GM12875 (cell line): Measurements from ENCODE around the gene HPCAL1.

Experiments used
- H3K4me3 ChIP-seq: one replicate; pipeline ENCODE4 v1.5.1; 2011; ENCODE audit warnings: low read depth, low read length, control low read depth
- TF ChIP-seq, protein P1 (sequence below): IDR thresholded peaks from 2 replicates; pipeline ENCODE4 v1.5.1; 2011; ENCODE audit warnings: low read depth, mild to moderate bottlenecking, control low read depth, inconsistent platforms, low read length, moderate library complexity, borderline replicate concordance; ENCODE audit not compliant: insufficient read depth

HPCAL1 gene

GRCh38 chr2:10269711-10270610 is 32.7 kb upstream of the HPCAL1 start:
- TF ChIP-seq, protein P1, sequence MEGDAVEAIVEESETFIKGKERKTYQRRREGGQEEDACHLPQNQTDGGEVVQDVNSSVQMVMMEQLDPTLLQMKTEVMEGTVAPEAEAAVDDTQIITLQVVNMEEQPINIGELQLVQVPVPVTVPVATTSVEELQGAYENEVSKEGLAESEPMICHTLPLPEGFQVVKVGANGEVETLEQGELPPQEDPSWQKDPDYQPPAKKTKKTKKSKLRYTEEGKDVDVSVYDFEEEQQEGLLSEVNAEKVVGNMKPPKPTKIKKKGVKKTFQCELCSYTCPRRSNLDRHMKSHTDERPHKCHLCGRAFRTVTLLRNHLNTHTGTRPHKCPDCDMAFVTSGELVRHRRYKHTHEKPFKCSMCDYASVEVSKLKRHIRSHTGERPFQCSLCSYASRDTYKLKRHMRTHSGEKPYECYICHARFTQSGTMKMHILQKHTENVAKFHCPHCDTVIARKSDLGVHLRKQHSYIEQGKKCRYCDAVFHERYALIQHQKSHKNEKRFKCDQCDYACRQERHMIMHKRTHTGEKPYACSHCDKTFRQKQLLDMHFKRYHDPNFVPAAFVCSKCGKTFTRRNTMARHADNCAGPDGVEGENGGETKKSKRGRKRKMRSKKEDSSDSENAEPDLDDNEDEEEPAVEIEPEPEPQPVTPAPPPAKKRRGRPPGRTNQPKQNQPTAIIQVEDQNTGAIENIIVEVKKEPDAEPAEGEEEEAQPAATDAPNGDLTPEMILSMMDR = no peak
- H3K4me3 ChIP-seq = no peak overlapping the region

DNA sequence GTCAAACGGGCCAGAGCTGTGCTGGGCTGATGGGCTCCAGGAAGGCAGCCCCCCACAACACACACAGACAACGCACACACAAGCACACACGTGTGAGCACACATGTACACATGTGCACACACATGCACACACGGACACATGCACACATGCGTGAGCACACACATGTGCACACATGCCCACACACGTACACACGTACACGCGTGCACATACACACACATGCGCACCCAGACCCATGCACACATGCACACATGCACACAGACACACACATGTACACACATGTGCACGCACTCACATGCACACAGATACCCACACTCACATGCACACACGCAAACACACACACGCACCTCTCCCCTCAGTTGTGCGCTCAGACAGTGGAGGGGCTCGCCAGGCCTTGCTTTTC is 31.2 kb upstream of the HPCAL1 start:
- TF ChIP-seq, protein P1 = no peak
- no peak overlapping the region for H3K4me3 ChIP-seq

- TF ChIP-seq, protein P1 = no peak
- H3K4me3 ChIP-seq = no peak overlapping the region
Measured at GRCh38 chr2:10271946-10272345, 30.8 kb upstream of the HPCAL1 start.

- no peak overlapping the region for H3K4me3 ChIP-seq
- TF ChIP-seq, protein P1 = no peak
Measured at GRCh38 chr2:10272464-10272863, 30.2 kb upstream of the HPCAL1 start.

- TF ChIP-seq, protein P1 = no peak
- no peak overlapping the region for H3K4me3 ChIP-seq
Measured at GRCh38 chr2:10273215-10274175, 29.2 kb upstream of the HPCAL1 start.

DNA sequence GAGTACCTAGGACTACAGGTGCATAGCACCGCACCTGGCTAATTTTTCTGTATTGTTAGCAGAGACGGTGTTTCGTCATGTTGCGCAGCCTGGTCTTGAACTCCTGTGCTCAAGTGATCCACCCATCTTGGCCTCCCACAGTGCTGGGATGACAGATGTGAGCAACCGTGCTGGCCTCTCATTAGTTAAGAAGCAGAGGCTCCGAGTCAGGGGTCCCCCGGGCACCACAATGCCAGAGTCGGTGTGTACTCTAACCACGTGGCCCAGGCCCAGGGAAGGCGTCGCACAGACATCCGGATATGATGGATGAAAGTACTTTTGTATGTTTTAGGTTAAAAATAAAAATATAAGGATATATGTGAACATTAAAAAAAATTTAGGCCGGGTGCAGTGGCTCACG is 28.3 kb upstream of the HPCAL1 start:
- TF ChIP-seq, protein P1 = no peak

More for the DNA sequence above, 28.3 kb upstream of the HPCAL1 start:
- no peak overlapping the region for H3K4me3 ChIP-seq
